A204.1 (cell line): ENCODE results near the gene LRP1.

Source experiments
- FAIRE-seq: peaks from 2 replicates; lab custom pipeline; 2012; peaks lifted over from hg19 to GRCh38; lab: Jason Lieb, UNC

Gene LRP1

DNA sequence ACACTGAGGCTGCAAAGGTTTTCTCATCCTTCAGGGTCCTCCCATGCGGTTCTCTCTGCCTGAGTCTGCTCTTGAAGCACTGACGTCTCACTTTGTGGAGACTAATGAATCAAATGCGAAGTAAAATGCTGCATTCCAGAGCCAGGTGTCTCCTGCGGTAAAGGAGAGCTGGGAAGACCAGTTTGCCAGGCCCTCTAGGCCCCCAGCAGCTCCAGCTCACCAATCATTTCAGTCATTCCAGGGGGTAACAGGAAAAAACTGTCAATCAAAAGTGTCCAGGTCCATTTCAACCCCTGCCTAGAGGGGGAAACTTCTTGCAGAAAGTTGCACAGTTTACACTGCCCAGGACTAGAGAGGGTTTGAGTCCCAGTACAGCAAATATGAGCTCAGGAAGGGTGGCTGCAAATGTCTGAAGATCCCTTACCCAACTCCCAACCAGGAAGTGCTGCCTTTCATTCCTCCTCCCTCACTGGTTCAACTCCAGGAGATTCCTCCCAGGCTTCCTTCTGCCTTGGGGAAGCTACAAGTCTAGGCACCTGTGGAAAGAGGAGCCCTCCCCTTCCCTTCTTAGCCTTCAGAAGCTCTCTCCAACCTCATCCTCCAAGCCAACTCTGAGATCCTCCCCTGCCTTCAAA is 85.6 kb downstream of the LRP1 start:
- FAIRE-seq = no peak

- FAIRE-seq = no peak
These were observed 86.1 kb downstream of the LRP1 start for GRCh38 chr12:57214398-57214781.

DNA sequence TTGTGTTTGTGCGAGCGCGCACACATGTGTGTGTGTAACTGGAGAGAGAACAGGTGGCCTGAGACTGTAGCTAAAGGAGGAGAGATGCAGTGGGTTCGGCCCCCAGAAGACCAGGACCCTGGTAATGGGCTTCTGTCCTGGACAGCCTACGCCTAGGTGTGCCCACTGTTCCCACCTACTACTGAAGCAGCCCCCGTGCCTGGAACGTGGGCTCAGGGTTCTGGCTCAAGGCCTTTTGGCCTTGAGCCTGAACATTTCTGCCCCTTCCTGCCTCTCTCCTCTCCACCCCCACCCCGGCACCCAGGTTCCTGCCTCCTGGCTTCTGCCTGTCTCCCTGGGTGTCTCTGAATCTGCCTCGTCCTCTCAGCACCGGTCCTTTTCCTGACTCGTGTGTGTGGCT is 86.8 kb downstream of the LRP1 start:
- no peak for FAIRE-seq

GRCh38 chr12:57215668-57216013 is 87.4 kb downstream of the LRP1 start:
- no peak for FAIRE-seq

DNA sequence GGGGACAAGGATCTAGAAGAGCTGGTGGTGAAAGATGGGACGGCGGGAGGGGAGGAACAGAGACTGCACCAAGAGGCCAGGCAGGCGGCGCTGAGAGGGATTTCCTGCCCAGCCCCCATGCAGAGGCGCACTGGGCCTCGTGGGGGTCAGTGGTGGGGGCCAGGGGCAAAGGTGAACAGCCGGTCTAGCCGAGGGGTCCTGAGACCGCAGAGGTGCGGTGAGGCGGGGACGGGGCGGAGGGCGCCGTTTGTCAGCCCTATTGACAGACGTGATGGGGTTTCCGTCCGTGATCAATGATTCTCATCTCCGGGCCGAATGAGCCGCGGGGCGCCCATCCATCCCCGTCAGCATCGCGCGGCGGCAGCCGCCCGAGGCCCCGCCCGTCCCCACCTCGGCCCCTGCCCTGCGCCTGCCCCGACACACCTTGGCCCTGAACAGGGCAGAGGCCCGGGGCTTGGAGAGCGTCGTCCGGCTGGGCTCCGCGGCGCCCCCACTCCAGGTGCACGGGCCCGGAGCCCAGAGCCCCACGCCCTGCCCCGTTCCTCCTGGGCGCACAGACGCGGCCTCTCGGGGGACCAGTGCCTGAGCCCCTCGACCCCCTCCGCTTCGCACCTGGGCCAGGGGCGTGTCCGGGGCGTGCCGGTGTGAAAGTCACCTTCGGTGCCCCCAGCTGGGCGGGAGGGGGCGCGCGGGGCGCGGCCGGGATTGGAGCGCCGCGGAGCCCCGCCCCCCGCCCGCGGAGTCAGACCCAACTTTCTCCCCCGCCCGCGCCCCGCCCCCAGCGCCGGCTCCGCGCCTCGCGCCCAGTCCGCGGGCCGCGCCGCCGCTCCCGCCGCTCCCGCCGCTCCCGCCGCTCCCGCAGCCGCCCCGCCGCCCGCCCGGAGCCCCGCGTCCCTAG is 88.0 kb downstream of the LRP1 start, which contains the start of gene NXPH4:
TSS of gene NXPH4 (plus strand) at position 781 of the 898 bp plus-strand sequence. CDS start 176 bp downstream, outside the sequence.
- FAIRE-seq = no peak

GRCh38 chr12:57216921-57217879 is 88.9 kb downstream of the LRP1 start:
- no peak for FAIRE-seq

DNA sequence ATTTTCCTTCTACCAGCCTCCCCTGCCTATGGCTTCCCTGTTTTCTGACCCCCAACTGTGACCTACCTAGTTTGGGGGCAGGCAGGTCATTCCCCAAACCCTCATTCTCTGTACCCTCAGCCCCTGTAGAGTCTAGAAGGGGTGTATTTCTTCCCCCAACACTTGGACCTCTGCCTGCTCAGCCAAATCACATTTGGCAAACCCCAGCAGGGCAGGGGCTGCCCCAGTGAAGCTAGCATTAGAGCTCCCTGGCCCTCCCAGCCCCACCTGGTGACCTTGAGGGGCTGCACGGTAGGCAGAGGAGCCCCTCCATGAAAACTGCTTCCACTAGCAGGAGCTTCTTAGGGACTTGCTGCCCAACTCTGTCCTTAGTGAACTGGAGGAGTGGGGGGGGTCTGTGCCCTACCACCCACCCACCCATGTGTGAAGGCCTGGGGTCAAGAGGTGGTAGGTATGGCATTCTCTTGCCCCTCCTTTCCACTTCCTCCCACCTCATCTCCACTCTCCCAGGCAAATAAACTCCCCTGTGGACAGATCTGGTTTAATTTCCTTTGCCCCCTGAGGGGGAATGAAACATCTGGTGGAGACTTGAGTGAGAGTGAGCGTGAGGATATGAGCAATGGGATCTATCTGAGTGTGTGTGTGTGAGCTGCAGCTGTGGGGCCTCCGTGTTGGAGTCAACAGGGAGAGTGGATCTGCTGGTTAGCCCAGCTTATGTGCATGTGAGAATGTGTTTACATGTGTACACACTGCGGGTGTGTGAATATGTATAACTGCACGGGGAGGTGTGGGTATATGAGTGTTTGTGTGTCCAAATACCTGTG is 90.0 kb downstream of the LRP1 start:
- FAIRE-seq = no peak

DNA sequence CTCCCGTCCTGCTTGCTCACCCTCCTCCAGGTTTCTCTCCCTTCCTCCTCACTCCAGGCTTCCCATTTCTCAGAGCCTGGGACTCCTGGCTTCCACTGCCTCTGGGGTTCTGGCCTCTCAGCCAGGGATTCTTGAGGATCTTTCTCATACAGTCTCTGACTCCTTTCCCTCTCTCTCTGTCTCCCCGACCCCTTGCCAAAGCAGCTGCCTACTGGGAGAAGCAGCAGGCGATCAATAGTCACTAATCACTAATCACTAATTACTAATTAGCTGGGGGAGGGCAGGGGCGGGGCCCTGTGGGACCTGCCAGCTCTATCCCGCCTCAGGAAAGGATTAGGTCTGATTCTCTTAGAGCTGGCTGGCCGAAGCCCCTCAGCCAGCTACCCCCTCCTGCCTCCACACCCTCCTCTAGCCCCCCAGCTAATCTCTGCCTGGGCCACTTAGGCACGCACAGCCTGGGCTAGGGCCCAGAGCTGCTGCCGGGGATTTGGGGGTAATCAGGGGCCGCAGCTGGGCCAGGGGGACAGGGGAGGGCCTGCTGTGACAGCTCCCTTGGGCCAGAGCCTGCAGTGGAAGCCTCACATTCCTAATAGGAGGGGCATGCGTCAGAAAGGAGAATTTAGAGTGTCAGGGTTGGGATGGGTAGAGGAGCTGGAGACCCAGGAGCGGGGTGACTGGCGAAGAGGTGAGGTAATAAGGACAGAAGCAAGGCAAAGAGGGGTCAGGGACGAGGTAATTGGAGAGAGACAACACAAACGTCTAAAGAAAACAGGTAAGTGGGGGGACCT is 91.1 kb downstream of the LRP1 start:
- no peak for FAIRE-seq

DNA sequence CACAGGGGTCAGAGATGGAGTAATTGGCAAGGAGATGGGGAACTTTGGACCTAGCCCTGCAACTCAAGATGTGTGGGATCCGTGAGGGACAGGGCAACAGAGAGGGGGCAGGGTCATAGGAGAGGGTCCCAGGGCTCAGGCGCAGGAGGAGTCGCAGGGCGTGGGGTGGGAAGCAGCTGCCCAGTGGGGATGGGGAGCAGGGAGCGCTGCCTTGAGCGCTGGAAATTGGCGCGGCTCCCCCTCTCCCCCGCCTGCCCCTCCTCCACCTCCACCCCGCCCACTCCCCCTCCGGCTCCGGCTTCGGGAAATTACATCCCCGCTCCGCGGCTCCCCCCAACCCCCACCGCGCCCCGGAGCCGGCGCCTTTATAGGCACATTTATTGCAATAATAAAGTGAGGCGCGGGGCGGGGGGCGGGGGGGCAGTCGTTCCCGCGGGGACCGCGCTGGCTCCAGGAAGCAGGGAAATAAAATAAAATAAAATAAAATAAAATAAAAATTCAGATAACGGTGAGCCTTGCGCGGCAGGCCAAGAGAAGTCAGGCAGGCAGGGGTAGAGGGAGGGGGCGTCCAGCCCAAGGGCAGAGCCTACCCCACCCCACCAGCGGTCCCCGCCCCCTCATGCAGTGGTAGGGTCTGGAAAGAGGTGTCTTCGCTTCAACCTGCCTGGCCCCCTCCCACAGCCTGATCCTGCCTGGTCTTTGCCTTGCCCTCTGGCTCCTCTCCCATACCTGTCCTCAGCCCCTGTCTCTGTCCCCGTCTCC is 91.9 kb downstream of the LRP1 start:
- FAIRE-seq = no peak

GRCh38 chr12:57220770-57221168 is 92.5 kb downstream of the LRP1 start:
- no peak for FAIRE-seq

DNA sequence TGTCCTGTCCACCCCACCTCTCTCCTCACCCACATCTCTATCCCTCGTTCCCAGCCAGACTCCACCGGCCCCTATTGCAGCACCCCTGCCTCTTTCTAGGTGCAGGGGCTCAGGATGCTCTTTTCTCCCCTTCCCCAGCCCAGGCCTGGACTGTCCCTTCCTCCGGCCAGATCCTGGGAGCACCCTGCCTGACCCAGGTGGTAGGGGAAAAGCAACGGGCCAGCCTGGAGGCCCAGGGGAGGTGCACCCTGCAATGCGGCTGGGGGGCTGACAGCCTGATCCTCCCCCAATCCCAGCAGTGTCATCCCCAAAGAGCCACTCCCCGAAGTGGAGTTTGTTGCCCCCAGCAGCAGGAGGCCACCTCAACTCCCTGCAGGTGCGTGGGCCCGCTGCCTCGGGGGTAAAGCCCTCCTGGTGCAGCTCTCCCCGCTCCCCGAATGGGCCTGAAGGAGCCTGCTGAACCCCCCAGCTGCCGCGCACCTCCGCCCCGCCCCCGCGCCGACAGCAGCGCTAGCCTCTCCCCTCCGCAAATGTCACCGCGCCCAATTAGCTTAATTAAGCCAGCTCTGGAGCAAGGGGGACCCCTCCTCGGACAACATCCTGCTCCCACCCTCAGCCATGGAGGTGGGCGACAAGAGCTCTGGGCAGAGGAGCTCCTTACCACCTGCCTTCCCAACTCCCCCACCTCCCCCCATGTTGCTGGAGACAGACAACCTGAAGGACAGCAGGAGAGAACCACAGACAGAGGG is 93.1 kb downstream of the LRP1 start:
- FAIRE-seq = no peak

- FAIRE-seq = no peak
These were observed 94.3 kb downstream of the LRP1 start for GRCh38 chr12:57222286-57223190.

GRCh38 chr12:57223191-57224165 is 95.2 kb downstream of the LRP1 start:
- no peak for FAIRE-seq

DNA sequence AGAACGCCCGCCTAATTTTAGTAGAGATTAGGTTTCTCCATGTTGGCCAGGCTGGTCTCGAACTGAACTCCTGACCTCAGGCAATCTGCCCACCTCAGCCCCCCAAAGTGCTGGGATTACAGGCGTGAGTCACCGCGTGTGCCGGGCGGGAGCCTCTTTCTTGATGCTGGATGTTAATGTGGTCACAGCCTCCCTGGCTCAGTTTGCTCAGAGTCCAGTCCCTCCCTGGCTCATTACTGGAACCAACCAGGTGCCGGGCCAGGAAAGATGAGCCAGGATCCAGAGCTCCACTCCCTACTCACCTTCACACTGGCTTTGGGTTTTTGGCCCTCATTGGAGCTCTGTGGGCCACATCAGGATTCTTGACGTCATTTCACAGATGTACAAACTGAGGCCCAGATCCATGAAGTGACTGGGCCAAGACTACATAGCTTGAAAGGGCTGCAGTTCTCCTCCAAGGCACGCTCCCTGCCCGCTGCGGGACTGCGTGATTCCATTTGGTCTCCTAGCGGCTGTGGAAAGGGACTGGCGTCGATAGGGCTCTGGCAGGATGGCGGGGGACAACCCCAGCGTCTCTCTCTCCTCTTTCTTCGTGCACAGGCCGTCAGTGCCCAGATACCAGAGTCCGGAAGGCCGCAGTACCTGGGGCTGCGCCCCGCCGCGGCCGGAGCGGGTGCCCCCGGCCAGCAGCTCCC is 96.1 kb downstream of the LRP1 start:
- no peak for FAIRE-seq

DNA sequence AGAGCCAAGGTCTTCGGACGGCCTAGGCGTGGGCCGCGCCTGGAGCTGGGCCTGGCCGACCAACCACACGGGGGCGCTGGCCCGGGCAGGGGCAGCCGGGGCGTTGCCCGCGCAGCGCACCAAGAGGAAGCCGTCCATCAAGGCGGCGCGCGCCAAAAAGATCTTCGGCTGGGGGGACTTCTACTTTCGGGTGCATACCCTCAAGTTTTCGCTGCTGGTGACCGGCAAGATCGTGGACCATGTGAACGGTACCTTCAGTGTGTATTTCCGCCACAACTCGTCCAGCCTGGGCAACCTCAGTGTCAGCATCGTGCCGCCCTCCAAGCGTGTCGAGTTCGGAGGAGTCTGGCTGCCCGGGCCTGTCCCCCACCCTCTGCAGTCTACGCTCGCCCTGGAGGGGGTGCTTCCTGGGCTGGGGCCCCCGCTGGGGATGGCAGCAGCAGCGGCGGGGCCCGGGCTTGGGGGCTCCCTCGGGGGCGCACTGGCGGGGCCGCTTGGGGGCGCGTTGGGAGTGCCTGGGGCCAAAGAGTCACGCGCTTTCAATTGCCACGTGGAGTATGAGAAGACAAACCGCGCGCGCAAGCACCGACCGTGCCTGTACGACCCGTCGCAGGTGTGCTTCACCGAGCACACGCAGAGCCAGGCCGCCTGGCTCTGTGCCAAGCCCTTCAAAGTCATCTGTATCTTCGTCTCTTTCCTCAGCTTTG is 96.8 kb downstream of the LRP1 start:
- FAIRE-seq = no peak
